Measurements from ENCODE around the gene RAD52. TPM values are rescaled to one million over a fixed set of nuclear protein-coding genes. Genes with fewer than 3 reads are reported as not detected.

Gene RAD52
- total RNA-seq, 2 donors from 2014 or later, result 19.4 to 28.8 TPM

DNA sequence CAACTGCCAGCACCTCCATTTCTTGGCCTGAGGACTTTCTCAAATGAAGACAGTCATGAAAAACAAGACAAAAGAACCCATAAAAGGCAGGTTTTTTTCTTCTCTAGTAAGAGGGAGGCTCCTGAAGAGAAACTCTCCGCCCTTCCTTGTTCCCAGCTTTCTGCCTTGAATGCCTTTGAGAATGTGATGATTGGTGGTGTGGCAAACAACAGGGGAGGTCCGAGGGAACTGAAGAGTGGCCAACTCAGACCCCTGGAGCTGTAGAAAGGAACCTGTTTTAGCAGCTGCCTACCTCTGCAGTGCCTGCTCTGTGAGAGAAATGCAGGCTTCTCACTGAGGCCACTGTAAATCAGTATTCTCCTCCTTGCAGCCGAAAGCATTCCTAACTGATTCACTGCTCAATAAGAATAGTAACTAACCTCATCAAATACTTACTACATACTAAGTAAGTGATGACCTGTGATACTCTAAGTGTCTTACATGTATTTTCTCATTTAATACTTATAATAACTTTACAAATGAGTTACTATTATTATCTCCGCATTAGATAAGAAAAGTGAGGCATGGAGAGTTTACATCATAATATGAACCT is 24.9 kb upstream of the RAD52 start:
- DNase-seq, result no peak
- intact Hi-C loops (cut with DNase I), result no loop called here
- Histone ChIP-seq H3K9ac (ENCODE audit: low read depth in 2 of 2, low read length in 2 of 2) (no peak overlapping the region), H3K4me3 (no peak overlapping the region), H3K27ac (no peak overlapping the region), H3K9me3 (no peaks in the 10 kb centered on the region), H3K36me3 (no peaks in the 10 kb centered on the region), H3K4me1 (no peaks in the 10 kb centered on the region), H3K27me3 (no peaks in the 10 kb centered on the region)
- TF ChIP-seq, protein P1, sequence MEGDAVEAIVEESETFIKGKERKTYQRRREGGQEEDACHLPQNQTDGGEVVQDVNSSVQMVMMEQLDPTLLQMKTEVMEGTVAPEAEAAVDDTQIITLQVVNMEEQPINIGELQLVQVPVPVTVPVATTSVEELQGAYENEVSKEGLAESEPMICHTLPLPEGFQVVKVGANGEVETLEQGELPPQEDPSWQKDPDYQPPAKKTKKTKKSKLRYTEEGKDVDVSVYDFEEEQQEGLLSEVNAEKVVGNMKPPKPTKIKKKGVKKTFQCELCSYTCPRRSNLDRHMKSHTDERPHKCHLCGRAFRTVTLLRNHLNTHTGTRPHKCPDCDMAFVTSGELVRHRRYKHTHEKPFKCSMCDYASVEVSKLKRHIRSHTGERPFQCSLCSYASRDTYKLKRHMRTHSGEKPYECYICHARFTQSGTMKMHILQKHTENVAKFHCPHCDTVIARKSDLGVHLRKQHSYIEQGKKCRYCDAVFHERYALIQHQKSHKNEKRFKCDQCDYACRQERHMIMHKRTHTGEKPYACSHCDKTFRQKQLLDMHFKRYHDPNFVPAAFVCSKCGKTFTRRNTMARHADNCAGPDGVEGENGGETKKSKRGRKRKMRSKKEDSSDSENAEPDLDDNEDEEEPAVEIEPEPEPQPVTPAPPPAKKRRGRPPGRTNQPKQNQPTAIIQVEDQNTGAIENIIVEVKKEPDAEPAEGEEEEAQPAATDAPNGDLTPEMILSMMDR (IDR thresholded peaks at IDR 0.05), result no peak

- no peak for DNase-seq
- TF ChIP-seq, protein P1 (IDR thresholded peaks at IDR 0.05), result no peak
- Histone ChIP-seq H3K36me3 (no peaks in the 10 kb centered on the region), H3K4me3 (no peak overlapping the region), H3K27ac (no peak overlapping the region), H3K27me3 (no peaks in the 10 kb centered on the region), H3K9ac (ENCODE audit: low read depth in 2 of 2, low read length in 2 of 2) (no peak overlapping the region), H3K4me1 (no peaks in the 10 kb centered on the region), H3K9me3 (no peaks in the 10 kb centered on the region)
- intact Hi-C loops (cut with DNase I), result no loop called here
These were observed 22.5 kb upstream of the RAD52 start for GRCh38 chr12:971991-972390.

- no peaks in the 10 kb centered on the region for H3K27me3 ChIP-seq
These were observed 20.3 kb upstream of the RAD52 start for GRCh38 chr12:969821-970220.

GRCh38 chr12:968545-968944 is 19.1 kb upstream of the RAD52 start:
- no peak overlapping the region for H3K9ac ChIP-seq (ENCODE audit: low read depth in 2 of 2, low read length in 2 of 2)
- intact Hi-C loops (cut with DNase I), result no loop called here
- H3K27me3 ChIP-seq, result no peaks in the 10 kb centered on the region
- H3K4me1 ChIP-seq, result no peaks in the 10 kb centered on the region
- TF ChIP-seq, protein P1 (IDR thresholded peaks at IDR 0.05), result no peak
- DNase-seq, result no peak
- no peaks in the 10 kb centered on the region for H3K9me3 ChIP-seq
- no peak overlapping the region for H3K27ac ChIP-seq
- no peaks in the 10 kb centered on the region for H3K36me3 ChIP-seq
- H3K4me3 ChIP-seq, result no peak overlapping the region

More at GRCh38 chr12:969821-970220, 20.3 kb upstream of the RAD52 start:
- no peak for DNase-seq
- Histone ChIP-seq H3K27ac (no peak overlapping the region), H3K9ac (ENCODE audit: low read depth in 2 of 2, low read length in 2 of 2) (no peak overlapping the region), H3K4me1 (no peaks in the 10 kb centered on the region), H3K9me3 (no peaks in the 10 kb centered on the region), H3K36me3 (no peaks in the 10 kb centered on the region), H3K4me3 (no peak overlapping the region)
- TF ChIP-seq, protein P1 (IDR thresholded peaks at IDR 0.05), result no peak
- intact Hi-C loops (cut with DNase I), result no loop called here

DNA sequence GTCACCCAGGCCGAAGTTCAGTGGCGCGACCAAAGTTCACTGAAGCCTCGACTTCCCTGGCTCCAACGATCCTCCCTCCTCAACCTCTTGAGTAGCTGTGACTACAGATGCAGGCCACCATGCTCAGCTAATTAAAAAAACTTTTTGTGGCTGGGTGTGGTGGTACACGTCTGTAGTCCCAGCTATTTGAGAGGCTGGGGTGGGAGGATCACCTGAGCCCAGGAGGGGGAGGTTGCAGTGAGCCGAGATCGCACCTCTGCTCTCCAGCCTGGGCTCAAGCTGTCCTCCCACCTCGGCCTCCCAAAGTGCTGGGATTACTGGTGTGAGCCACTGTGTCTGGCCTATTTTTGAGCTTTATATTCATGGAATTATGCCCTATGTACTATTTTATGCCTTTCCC is 18.1 kb upstream of the RAD52 start:
- DNase-seq, result no peak
- intact Hi-C loops (cut with DNase I), result no loop called here
- no peak overlapping the region for H3K4me3 ChIP-seq
- no peaks in the 10 kb centered on the region for H3K36me3 ChIP-seq
- no peaks in the 10 kb centered on the region for H3K9me3 ChIP-seq
- TF ChIP-seq, protein P1 (IDR thresholded peaks at IDR 0.05), result no peak
- no peak overlapping the region for H3K9ac ChIP-seq (ENCODE audit: low read depth in 2 of 2, low read length in 2 of 2)
- no peaks in the 10 kb centered on the region for H3K4me1 ChIP-seq
- no peak overlapping the region for H3K27ac ChIP-seq
- no peaks in the 10 kb centered on the region for H3K27me3 ChIP-seq

Data from colonic mucosa (tissue), 4 donors.